ENCODE measurements around the gene SLC38A10. TPM values are rescaled to one million over a fixed set of nuclear protein-coding genes. Genes with fewer than 3 reads are reported as not detected.

The SLC38A10 gene
- total and polyA plus RNA-seq, 2 of the 13 experiments (the other 11 are each of a cell fraction or from before 2014, with no cell fraction given): 23.4 to 55.8 TPM

GRCh38 chr17:81222906-81223761 is 72.0 kb downstream of the SLC38A10 start, which contains the start of gene CEP131 (continued):
- TF ChIP-seq ZNF12 (CRISPR knock-in tag; IDR thresholded peaks at IDR 0.05): 0 out of 2 replicates have a peak, but pooled peaks have one; percentile 10
- TF ChIP-seq LCORL (IDR thresholded peaks at IDR 0.05): no peak
- no peak for TF ChIP-seq LCORL (CRISPR knock-in tag; IDR thresholded peaks at IDR 0.05)
- TF ChIP-seq ZMAT3 (CRISPR knock-in tag; conservative IDR thresholded peaks at IDR 0.05): peak; percentile 96
- TF ChIP-seq NFE2L1 (CRISPR knock-in tag; IDR thresholded peaks at IDR 0.05; ENCODE audit: borderline replicate concordance): no peak
- no peak for TF ChIP-seq SRY (CRISPR knock-in tag; IDR thresholded peaks at IDR 0.05)
- TF ChIP-seq TAF1 (CRISPR knock-in tag; IDR thresholded peaks at IDR 0.05): peak; percentile 39; the same call in 1 of the 2 replicates
- TF ChIP-seq ETV5 (CRISPR knock-in tag; IDR thresholded peaks at IDR 0.05; ENCODE audit: borderline replicate concordance): no peak
- no peak for TF ChIP-seq TBX3 (IDR thresholded peaks at IDR 0.05; ENCODE audit: borderline replicate concordance)
- peak; percentile 85; the same call in 1 of the 2 replicates for TF ChIP-seq ZNF607 (CRISPR knock-in tag; IDR thresholded peaks at IDR 0.05; ENCODE audit: borderline replicate concordance)
- TF ChIP-seq ZNF451 (CRISPR knock-in tag; IDR thresholded peaks at IDR 0.05): peak; percentile 75; the same call in 1 of the 2 replicates
- TF ChIP-seq, protein P1, sequence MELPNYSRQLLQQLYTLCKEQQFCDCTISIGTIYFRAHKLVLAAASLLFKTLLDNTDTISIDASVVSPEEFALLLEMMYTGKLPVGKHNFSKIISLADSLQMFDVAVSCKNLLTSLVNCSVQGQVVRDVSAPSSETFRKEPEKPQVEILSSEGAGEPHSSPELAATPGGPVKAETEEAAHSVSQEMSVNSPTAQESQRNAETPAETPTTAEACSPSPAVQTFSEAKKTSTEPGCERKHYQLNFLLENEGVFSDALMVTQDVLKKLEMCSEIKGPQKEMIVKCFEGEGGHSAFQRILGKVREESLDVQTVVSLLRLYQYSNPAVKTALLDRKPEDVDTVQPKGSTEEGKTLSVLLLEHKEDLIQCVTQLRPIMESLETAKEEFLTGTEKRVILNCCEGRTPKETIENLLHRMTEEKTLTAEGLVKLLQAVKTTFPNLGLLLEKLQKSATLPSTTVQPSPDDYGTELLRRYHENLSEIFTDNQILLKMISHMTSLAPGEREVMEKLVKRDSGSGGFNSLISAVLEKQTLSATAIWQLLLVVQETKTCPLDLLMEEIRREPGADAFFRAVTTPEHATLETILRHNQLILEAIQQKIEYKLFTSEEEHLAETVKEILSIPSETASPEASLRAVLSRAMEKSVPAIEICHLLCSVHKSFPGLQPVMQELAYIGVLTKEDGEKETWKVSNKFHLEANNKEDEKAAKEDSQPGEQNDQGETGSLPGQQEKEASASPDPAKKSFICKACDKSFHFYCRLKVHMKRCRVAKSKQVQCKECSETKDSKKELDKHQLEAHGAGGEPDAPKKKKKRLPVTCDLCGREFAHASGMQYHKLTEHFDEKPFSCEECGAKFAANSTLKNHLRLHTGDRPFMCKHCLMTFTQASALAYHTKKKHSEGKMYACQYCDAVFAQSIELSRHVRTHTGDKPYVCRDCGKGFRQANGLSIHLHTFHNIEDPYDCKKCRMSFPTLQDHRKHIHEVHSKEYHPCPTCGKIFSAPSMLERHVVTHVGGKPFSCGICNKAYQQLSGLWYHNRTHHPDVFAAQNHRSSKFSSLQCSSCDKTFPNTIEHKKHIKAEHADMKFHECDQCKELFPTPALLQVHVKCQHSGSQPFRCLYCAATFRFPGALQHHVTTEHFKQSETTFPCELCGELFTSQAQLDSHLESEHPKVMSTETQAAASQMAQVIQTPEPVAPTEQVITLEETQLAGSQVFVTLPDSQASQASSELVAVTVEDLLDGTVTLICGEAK (IDR thresholded peaks at IDR 0.05): no peak
- TF ChIP-seq, protein P1 (CRISPR knock-in tag; IDR thresholded peaks at IDR 0.05): peak; percentile 57
- peak; percentile 88 for TF ChIP-seq MEIS2 (CRISPR knock-in tag; IDR thresholded peaks at IDR 0.05)
- no peak for TF ChIP-seq ZNF841 (CRISPR knock-in tag; IDR thresholded peaks at IDR 0.05; ENCODE audit: borderline replicate concordance)
- TF ChIP-seq ZSCAN9 (CRISPR knock-in tag; IDR thresholded peaks at IDR 0.05; ENCODE audit: borderline replicate concordance): peak; percentile 42; the same call in 1 of the 2 replicates
- TF ChIP-seq HNRNPUL1 (IDR thresholded peaks at IDR 0.05; ENCODE audit: low read depth, low read length): no peak
- peak; percentile 56; the same call in 1 of the 2 replicates for TF ChIP-seq ZBTB26 (CRISPR knock-in tag; IDR thresholded peaks at IDR 0.05; ENCODE audit: borderline replicate concordance)
- 0 out of 2 replicates have a peak, but pooled peaks have one; percentile 13 for TF ChIP-seq KDM3A (CRISPR knock-in tag; IDR thresholded peaks at IDR 0.05; ENCODE audit: low read depth)

Measured in HepG2 (cell line).